IPS DF 19.7 (cell line): ENCODE measurements around the gene ZNF107.
"Not testable (repeated sequence)": the region's sequence is repeated elsewhere in the genome, so short reads cannot be mapped to it uniquely, and the experiment has no call there.

Experiments
- DNase-seq: peaks from one replicate; pipeline ENCODE4 v3.0.0-alpha.2; 2013; ENCODE audit warnings: low read depth, low spot score

The ZNF107 gene

DNA sequence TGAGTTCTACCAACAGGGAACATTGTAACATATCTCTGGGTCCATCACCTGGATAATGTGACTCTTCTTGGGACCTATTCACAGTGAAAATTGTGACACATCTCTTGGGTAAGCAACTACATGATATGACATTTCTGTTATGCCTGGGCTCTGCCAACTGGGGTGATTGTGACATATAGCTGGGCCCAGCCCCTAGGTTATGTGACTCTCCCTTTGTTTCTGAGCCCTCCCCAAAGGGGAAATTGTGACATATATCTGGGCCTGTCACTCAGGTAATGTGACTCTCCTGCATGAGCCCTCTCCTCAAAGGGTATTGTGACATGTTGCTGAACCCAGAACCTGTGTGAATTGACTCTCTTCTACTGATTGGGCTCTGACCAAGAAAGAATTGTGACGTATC is 22.4 kb upstream of the ZNF107 start:
- DNase-seq, result no peak

GRCh38 chr7:64651203-64651602 is 14.7 kb upstream of the ZNF107 start:
- DNase-seq, result no peak

DNA sequence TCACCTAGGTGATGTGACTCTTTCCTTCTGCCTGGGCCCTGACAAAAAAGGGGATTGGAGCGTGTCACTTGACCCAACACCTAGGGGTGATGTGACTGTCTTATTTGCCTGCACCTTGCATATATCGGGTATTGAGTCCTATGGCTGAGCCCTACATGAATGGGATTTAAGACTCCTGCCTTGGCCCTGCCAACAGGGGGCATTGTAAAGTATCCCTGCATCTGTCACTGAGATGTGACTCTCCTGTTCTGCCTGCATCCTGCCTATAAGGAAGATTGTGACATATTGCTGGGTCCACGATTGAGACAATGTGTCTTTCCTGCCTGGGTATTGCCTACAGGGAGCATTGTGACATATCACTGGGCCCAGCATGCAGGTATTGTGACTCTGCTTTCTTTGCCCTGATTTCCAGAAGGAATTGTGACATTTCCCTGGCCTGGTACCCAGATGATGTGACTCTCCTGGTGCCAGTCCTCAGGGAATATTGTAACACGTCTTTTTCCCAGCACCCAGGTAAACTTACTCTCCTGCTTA is 14.2 kb upstream of the ZNF107 start:
- DNase-seq, result no peak

GRCh38 chr7:64653721-64654401 is 12.1 kb upstream of the ZNF107 start:
- DNase-seq, result no peak

DNA sequence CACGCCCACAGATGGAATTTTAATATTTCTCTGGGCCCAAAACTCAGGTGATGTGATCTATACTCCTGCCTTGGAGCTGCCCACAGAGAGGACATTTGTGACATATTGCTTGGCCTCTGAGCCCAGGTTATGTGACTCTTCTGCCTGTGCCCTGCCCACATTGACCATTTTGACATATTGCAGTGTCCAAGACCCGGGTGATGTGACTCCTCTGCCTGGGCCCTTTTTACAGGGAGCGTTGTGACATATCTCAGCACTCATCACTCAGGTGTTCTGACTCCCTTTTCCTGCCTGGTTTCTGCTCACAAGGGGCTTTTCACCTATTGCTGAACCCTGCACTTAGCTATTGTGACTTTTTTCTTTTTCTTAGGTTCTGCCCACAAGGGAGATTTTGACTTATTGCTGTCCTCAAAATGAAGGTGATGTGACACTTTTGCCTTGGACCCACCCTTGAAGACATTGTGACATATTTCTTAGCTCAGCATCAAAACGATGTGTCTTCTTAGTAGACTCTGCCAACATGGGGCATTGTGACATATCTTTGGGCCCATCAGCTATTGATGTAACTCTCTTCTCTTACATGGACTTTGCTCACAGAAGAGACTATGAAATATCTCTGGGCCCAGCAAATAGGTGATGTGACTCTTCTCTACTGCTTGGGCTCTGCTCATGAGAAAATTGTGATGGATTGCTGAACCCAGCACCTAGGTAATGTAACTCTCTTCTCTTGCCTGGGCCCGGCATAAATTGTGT is 11.0 kb upstream of the ZNF107 start:
- no peak for DNase-seq

- no peak for DNase-seq
Measured at GRCh38 chr7:64655811-64656210, 10.1 kb upstream of the ZNF107 start.

DNA sequence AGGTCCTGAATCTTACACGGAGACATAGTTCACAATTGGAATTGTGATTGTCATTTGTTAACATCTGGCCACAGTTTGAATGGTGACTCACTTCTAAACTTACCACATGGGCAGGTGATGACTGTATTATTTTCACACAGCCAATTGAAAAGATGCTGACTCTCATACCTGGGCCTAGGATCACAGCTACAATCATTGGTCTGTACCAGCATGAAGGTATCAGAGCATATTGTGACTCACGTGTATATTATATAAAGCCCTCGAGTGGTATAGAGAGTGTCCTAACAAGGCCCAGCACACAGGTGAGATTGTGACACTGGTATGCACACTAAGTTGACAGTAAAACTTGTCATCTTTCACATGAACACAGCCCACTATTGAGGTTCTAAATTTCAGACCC is 9.4 kb upstream of the ZNF107 start:
- no peak for DNase-seq

DNA sequence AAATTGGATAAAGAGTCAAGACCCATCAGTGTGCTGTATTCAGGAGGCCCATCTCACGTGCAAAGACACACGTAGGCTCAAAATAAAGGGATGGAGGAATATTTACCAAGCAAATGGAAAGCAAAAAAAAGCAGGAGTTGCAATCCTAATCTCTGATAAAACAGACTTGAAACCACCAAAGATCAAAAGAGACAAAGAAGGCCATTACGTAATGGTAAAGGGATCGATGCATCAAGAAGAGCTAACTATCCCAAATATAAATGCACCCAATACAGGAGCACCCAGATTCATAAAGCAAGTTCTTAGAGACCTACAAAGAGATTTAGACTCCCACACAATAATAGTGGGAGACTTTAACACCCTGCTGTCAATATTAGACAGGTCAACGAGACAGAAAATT is 3.8 kb upstream of the ZNF107 start:
- not testable (repeated sequence) for DNase-seq

DNA sequence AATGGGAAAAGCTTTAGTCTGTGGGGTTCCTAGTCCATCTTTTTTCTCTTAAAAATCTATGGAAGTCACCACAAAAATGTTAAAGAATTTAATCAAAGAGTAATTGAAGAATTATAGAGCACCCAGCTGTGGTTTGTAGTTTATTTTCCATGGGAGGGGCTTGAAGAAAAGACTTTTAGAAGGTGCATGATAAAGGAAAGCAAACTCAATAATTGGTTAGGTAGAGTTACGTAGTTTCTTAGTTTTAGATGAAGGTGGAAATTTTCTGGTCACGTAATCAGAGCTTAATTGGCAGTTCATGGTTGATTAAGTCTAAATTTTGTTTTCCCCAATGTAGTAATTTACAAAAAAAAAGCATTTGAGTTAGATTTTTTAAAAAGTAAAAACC is 724 bp downstream of the ZNF107 start:
- no peak for DNase-seq

GRCh38 chr7:64667311-64667710 is 1.4 kb downstream of the ZNF107 start:
- DNase-seq, result no peak

GRCh38 chr7:64672414-64672813 is 6.5 kb downstream of the ZNF107 start:
- no peak for DNase-seq

- DNase-seq, result no peak
Measured at GRCh38 chr7:64685091-64685490, 19.2 kb downstream of the ZNF107 start.

DNA sequence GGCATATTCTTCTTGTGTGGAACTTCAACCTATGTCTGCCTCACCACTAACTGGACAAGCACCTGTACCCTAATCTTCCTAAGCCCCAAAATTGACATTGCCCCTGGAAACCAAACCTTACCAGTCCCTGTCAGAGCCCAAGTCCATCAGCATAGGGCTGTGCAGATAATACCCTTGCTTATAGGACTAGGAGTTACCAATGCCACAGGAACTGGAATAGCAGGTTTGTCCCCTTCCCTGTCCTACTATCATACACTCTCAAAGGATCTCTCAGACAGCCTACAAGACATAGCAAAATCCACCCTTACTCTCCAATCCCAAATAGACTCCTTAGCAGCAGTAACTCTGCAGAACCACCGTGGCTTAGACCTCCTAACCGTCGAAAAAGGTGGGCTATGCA is 19.8 kb downstream of the ZNF107 start:
- DNase-seq, result no peak

GRCh38 chr7:64686493-64687184 is 20.7 kb downstream of the ZNF107 start:
- DNase-seq, result no peak

DNA sequence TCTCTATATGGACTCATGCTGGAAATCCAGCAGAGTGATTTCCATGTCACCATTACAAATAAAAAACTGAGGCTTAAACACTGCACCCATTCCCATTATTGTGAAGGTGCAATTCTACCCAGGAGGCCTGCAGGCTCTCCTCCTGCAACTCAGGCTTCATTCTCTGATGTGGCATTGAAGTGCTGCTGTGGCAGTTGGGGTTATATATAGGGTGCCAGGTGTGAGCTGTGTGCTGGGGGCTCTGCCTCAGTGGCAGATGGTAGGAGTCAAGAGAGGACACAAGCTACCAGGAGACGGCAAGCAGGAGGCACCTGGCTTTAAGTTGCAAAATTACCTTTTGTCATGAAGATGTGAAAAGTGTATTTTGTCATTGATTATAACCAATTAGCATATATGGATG is 21.3 kb downstream of the ZNF107 start:
- DNase-seq, result no peak

DNA sequence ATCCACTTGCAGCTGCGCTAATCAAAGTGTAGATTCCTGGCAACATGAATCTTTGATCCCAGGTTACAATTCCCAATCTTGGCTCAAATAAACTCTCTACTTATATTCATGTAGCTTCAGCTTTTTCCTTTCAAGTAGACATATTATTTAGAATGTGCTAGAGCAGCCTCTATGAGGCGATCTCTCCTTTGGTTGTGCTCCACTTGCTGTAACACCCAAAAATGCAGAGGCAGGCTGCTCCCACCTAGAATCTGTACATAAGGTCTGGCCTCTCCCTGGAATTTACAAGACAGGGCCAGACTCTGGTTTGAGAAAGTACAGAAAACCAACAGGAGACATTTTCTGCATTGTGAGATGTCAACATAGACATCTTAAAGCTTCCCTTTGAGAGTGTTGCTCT is 23.1 kb downstream of the ZNF107 start:
- DNase-seq, result no peak

- no peak for DNase-seq
Measured at GRCh38 chr7:64691831-64692230, 25.9 kb downstream of the ZNF107 start.

GRCh38 chr7:64697863-64698262 is 31.9 kb downstream of the ZNF107 start:
- not testable (repeated sequence) for DNase-seq

DNA sequence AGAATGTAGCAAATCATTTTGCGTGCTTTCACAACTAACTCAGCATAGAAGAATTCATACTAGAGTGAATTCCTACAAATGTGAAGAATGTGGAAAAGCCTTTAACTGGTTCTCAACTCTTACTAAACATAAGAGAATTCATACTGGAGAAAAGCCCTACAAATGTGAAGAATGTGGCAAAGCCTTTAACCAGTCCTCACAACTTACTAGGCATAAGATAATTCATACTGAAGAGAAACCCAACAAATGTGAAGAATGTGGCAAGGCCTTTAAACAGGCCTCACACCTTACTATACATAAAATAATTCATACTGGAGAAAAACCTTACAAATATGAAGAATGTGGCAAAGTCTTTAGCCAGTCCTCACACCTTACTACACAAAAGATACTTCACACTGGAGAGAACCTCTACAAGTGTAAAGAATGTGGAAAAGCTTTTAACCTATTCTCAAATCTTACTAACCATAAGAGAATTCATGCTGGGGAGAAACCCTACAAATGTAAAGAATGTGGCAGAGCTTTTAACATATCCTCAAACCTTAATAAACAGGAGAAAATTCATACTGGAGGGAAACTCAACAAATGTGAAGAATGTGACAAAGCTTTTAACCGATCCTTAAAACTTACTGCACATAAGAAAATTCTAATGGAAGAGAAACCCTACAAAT is 40.8 kb downstream of the ZNF107 start:
- no peak for DNase-seq

GRCh38 chr7:64717896-64718295 is 52.0 kb downstream of the ZNF107 start:
- DNase-seq, result not testable (repeated sequence)

- DNase-seq, result no peak
Measured at GRCh38 chr7:64729089-64729848, 63.3 kb downstream of the ZNF107 start.
